T-helper 9 cell (primary cell): ENCODE measurements around the gene SAP30L.
A peak's percentile ranks its signal among the peaks of the same experiment; 100 is the strongest.

ENCODE experiments used
- DNase-seq: peaks from one replicate; pipeline ENCODE4 v3.0.0-alpha.2; 2020
- total RNA-seq, 2 donors: gene quantifications; one replicate each; lab custom pipeline; 2026; lab: John Stamatoyannopoulos, UW

Gene SAP30L, protein sequence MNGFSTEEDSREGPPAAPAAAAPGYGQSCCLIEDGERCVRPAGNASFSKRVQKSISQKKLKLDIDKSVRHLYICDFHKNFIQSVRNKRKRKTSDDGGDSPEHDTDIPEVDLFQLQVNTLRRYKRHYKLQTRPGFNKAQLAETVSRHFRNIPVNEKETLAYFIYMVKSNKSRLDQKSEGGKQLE
- total RNA-seq: 19.3 to 68.7 reads per million in 2 donors

DNA sequence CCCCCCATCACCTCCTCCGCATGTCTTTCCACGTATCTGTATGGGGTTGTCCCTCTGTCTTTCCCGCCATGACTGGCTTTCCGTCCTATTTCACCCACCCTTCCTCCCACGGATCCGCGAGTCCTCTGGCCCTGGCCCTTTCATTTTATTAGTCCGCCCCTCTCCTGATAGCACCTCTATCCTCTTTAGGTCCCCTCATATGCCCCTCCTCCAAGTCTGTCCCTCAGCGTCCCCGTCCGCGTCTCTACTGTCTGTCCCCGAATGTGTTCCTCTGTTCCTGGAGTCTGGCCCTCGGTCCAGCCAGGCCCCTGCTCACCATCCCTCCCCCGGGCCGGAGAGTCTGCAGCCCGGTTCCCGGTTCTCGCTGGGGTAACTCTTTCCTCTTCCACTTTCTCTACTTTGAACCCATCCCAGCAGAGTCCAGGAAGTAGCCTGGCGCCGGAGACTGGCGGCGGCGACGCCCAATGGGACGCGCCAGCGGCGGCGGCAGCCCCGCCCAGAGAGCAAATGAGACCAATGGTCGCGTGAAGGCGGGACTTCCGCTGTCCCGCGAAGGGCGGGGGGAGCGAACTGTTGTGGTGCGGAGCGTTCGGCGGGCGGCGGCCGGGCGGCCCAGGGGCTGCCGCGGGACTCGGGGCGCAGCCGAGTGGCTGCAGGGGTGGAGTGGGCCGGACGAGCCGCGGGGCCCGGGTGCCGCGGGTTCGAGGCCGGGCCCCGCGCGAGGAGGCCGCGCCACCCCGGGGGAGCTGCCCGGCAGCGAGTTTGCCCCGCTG lies at the start of gene SAP30L:
TSS of gene SAP30L (plus strand) at position 576 of the 773 bp plus-strand sequence. CDS start 608 bp downstream, outside the sequence.
- peak; percentile 90 for DNase-seq

DNA sequence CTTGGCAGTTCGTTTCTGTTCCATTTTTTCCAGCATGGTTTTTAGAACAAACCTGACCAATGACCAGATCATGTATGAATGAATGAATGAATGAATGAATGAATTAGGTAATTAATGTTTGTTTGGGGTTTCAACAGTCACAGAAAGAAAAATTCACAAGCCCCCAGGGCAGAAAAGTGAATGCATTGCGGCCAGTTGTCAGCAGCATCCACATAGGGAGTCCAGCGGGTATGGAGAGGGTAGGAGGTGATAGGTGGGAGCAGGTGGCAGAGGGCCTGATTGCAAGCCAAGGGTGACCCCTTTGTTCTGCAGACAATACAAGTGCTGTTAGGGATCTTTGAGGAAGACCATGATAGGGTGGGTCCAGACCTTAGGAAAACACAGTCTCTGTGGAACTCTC lies 49.7 kb upstream of the SAP30L start:
- no peak for DNase-seq

DNA sequence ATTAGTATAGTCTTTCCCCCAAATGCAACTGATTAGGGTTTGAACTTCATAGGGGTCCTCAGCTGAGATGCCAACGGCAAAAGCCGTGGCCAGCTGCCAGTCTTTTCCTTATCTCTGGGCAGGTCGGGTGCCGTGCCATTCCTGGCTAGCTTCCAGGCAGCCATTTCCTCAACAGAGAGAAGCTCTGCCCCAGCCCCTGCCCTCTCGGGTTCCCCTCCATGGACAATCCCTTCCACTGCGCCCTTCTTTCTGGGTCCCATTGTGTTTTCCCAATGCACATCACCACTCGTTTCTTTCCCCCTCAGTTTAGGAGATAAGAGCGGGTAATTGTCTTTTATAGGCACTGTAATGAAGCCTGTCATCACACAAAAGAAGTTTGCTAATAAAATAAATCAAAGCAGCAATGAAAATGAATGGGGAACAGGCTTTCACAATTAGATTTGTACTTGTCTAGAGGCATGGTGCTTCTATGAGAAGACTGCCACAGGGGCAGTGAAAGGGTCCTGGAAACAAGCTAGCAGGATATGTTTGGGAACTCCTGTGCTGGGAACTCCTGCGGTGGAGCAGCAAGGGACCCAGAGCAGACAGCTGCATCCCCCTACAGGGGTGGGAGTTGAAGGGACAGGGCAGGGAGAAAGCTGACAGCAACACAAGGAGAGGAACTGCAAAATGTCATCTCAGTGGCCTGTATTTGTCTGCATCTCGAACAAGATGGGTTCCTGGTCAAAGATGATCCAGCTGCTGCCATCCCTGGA lies 48.0 kb upstream of the SAP30L start:
- no peak for DNase-seq

DNA sequence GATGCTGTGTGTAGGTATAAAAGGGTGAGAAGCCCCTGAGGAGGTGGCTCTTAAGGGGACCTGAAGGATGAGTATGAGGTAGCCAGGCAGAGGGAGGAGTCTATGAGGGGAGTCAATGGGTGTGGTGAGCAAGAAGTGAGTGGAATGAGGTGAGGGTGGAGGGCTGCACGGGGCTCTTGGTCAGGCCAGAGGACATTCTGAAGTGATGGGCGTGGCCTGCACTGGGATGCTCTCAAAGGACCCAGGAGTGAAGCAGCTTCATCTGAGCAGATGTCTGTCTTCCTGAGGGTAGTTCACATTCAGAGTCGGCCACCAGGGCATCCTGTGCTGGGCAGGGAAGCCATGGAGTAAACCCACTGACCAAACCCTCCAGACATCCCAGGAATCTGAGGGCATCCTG lies 45.1 kb upstream of the SAP30L start:
- DNase-seq: no peak

DNA sequence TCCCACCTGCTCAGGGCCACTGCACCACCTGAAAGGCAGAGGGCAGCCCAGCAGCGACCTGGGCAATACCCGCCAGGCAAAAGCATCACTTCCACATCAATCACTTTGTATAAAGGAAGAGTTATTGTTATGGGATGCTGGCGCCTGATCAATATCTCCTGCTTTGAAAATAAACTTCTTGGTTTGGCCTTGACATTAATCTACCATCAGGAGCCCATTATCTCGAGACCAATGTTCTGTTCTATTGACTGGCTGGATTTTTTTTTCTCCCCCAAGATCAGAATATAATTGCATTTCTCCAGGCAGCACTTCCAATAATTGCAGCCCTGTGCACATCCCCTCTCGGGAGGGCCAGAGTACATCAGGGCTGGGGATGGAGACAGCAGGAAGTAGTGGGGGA lies 44.4 kb upstream of the SAP30L start:
- DNase-seq: no peak

DNA sequence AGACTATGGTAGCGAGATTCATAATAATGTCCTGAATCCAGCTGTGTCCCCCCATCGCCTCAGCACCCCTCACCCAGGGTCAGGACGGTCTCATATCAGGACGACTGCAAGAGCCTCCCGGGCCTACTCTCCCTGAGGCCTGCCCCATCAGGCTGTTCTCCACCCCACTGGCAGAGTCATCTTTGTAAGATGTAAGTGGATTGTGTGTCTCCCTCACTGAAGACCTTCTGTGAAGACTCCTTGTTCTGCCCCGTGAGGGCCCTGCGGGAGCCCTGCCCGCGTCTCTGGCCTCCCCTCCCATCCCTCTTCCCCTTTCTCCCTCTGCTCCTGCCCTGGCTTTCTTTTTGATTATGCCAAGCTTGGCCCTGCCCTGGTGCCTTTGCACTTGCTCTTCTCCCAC lies 43.9 kb upstream of the SAP30L start:
- no peak for DNase-seq

DNA sequence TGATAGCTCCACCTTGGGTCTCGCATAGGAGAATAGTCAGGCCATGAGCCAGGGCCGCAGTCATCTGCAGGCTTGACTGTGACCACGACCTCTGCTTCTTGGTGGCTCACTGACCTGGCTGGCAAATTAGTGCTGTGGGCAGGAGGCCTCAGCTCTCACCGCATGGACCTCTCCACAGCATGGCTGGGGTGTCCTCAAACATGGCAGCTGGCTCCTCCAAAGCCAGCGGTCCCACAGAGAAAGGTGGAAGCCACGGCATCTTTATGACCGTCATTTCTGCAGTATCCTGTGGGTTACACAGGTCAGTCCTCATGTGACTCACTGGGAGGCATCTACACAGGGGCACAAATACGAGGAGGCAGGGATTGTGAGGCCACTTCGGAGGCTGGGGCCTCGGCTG lies 43.2 kb upstream of the SAP30L start:
- no peak for DNase-seq

DNA sequence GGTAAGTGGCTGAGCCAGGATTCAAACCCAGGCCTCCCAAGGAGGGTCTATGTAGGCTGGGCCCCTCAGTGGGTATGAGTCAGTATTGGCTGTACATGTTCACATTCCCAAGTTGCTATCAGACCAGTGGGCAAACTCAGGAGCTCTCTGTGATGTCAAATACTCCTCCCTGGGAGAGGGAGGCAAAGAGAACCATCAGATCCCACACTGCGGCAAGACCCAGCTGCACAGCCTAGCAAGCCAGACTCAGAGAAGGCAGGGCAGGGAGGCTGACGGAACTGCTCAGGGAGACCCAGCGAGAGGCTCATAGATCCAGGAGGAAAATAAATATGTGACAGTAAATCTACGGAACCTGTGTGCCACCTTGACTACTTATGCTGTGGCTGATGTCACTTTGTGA lies 42.6 kb upstream of the SAP30L start:
- DNase-seq: no peak

DNA sequence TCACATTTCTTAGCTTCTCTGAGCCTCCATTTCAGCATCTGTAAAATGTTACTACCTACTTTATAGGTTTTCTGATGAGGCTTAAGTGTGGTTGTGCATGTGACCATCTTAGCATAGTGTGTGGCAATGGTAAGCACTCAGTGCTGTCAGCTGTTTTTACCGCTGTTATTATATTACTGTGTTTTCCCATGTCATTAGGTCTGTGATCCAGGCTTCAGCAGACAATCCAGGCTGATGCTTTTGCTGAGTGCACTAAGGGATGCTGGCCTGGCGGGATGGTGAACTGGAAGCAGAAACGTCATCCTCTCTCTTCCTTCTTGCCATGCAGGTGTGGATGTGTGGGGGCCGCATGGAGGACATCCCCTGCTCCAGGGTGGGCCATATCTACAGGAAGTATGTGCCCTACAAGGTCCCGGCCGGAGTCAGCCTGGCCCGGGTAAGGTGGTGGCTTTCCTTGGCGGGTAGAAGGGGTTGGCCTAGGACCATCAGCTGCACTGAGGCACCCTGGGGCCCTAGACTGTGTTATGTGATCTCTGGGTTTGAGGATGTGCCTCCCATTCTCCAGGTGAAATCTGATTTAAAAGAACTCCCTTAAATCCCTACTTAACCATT lies 41.9 kb upstream of the SAP30L start:
- DNase-seq: no peak

DNA sequence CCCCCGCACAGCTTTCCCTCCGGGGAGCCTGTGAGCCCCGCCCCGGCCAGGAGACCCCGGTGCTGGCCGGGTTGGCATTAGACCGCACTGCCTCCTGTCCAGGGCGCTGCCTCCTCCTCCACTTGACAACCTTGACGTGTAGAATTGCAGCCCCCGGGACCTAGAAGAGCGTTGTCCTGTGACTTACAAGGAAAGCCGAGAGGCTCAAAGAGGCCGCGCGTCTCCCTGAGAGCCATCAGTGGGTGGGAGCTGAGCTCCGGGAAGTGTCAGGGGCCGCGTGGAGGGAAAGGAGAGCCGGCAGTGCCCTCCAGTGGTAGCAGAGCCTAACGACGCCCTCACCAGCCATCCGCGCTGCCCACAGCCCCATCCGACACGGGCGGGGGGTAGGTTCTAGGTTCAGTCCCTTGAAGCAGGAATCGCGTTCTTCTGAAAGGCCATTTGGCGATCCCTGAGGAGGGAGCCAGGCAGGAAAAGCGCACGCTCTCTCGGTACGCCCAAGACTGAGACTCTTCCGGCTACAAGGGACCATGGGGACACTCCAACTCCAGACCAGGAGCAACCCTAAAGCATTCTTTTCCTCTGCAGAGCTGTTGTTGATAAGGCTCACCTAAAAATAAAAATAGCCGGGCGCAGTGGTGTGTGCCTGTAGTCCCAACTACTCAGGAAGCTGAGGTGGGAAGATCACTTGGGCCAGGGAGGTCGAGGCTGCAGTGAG lies 40.6 kb upstream of the SAP30L start:
- peak; percentile 58 for DNase-seq

DNA sequence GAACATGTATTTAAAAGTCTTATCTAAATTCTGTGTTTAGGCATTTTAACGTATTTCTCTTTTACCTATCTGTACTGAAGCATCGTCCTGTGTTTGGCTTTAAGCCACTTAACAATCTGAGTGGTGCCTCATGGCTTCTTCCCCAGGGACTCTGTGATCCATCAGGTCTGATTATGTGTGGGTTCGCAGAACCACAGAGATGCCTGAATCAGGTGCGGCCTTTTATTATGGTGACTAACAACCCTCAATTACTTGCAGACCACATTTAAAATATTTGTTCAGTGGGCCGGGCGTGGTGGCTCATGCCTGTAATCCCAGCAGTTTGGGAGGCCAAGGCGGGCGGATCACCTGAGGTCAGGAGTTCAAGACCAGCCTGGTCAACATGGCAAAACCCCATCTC lies 39.6 kb upstream of the SAP30L start:
- no peak for DNase-seq

DNA sequence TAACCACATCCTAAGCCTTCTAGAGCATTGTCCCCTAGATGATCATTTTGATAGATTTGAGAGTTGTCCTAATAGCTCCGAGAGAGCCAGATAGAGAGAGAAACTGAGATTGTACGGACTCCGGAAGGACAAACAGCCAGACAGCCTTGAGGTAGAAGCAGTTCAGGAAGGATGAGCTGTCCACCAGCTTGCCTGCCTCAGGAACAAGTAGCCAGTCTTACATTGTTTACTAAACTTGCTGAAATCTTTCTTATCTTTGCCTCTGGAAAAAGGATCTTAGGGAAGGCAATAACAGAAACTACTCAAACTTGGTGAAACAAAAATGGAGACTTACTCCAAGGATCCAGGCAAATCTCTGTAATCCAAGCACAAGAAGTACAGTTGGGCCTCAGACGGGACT lies 39.0 kb upstream of the SAP30L start:
- no peak for DNase-seq

DNA sequence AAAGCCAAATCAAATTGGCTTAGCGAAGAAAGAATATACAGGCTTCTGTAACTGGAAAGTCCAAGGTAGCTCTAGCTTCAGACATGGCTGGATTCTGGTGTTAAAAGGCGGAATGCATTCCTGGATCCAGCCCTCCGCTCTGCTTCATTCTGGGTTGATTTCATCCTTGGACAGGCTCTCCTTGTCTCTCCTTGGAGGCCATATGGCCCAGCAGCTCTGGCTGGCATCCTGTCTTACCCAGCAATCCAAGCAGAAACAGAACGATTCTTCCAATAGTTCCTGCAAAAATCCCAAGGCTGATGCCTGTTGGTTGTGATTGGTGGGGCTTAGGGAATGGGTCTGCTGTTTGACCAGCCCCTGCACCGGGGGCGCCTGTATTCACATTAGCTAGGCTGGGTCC lies 37.0 kb upstream of the SAP30L start:
- no peak for DNase-seq

DNA sequence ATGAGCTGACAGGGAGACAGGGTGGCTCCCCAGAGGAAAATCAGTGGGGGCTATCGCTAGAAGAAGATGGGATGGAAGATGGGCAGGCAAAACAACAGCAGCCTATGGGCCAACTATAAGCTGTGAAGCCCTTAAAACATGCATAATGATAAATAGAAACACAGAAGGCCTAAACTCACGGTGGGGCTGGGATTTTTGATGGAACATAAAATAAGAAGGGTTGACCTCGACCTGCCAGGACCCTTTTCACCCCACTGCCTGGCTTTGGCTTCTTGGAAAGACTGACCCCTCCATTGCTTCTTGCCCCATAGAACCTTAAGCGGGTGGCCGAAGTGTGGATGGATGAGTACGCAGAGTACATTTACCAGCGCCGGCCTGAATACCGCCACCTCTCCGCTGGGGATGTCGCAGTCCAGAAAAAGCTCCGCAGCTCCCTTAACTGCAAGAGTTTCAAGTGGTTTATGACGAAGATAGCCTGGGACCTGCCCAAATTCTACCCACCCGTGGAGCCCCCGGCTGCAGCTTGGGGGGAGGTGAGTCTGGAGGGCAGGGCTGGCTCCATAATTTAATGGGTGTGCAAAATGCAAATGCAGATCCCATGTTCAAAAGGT lies 36.5 kb upstream of the SAP30L start:
- DNase-seq: no peak

DNA sequence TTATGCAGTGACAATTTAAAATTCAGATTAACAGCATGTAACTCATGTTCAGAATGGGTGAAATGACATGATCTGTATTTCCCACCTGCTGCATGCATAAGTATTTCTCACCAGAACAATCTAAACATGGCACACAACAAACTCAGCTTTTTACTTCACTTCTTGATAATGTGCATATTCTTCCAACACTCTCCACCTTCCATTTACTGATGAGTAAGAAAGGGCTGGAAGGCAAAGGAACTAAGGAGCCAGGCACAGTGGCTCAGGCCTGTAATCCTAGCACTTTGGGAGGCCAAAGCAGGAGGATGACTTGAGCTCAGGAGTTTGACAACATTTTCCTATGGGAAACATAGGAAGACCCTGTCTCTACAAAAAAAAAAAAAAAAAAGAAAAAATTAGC lies 35.8 kb upstream of the SAP30L start:
- DNase-seq: no peak

DNA sequence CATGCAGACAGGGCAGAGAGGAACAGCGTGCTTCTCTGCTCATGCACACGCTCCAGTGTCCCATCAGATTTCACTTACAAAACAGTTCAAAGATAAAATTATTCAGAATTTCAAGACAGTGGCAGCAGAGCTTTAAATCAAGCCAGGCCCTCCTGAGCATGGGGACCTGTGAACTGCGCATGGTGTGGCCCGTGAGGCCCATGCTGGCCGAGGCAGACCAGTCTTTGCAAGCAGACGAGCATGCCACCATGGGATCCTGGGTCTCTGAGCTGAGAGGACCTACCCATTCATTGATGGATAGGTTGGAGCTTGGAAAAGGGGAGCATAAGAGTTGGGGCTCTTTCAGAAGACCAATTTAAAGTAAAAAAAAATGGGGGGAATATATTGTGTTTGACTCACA lies 35.0 kb upstream of the SAP30L start:
- DNase-seq: no peak

DNA sequence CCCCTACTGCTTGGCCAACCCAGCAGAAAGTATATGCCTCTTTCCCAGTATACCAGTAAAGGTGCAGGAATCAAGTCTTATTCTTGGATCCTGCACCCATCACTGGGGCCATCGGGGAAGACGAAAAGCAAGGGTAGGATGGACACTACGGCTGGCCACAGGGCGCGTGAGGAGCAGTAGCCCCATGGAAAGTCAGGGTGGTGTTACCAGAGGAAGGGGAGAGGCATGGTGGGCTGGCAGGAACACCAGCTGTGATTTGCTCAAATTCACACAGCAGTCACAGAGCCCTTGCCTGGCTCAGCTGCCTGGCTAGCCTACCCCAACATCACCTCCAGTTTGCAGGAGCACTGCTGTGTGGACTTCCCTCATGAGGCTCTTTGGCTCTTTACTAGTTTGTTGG lies 34.5 kb upstream of the SAP30L start:
- DNase-seq: no peak

DNA sequence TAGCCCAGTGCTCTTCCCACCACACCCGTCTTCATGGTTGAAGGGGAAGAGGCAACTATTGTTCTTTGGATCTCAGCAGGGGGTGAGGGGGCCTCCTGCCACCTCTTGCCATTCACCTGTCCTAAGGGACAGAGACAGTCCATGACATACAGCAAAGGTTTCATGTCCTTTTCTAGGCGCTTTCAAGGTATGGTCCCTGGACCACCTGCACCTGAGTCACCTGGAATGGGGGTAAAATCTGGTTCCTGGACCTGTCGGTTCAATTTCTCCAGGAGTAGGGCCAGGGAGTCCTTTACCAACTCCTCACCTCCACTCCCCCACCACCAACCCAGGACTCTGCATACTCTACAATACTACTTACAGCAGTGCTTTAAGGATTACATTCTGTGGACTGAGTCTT lies 33.5 kb upstream of the SAP30L start:
- DNase-seq: no peak

DNA sequence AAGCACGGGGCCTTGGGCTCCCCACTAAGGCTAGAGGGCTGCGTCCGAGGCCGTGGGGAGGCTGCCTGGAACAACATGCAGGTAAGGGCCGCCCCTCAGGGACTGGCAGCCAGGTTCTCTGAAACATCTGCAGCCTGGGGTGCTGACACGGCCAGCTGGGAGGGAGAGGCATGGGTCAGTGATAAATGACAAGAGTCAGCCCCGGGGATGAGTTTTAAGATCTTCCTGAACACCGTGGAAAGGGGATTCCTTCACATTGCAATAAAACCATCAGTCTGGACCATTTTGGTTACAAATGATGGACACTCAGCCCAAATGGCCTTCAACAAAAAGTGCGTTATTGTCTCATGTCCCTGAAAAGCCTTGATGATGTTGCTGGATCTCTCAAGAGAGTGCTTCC lies 32.9 kb upstream of the SAP30L start:
- no peak for DNase-seq

DNA sequence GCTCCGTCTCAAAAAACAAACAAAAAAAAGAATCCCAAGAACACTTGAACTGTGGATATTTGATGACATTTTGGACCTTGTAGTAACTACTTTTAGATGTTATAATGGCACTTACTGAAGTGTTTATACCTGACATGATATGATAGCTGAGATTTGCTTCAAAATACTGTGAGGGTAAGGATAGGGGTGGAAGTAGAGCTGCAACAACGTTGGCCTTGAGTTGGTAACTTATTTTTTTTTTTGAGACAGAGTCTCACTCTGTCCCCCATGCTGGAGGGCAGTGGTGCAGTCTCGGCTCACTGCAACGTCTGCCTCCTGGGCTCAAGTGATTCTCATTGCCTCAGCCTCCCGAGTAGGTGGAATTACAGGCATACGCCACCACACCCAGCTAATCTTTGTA lies 30.7 kb upstream of the SAP30L start:
- no peak for DNase-seq

DNA sequence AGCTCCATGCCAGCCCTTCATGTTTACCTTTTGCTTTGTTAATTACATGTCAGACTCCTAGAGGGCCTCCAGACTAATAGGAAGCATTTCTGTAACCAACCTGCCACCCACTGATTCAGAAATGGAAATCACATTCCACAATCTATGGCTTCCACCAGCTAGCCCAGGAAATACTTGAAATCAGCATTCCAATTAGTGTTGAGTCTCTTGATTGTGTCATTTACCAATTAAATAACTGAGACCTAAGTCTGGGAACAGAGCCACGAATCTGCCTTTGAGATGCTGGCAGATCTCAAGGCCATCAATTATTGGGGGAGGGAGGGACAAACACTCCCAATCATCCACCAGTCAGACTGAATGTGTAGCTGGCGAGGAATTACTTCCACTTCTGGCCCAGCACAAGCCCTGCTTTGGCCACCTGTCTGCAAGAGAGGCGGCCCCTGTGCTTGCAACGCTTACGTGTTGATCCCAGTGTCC lies 27.4 kb upstream of the SAP30L start:
- no peak for DNase-seq

DNA sequence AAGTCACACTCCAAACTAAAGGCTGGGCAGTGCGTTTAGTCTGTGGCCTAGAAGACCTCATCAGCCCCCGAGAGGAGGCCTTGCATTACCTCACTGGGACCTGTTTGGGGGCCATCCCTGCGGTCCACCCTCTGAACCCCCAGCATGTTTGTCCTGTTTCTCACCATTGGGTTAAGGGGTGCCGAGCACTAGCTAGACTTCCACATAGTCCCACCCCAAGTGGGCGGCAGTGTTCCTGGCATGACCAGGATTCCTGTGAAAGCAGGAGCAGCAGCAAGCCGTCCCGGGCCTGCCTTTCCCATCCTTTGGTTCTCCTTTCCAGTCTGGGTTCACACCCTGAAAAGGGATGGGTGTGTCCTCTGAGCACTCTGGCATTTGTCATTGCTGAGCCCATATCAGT lies 26.6 kb upstream of the SAP30L start:
- no peak for DNase-seq
